GM23338 (cell line): ENCODE results near the gene SPRYD7. TPM values are rescaled to one million over a fixed set of nuclear protein-coding genes. Genes with fewer than 3 reads are reported as not detected.

Experiments
- ATAC-seq: fragments of 200-7000 bp; cut with Tn5 transposase; 3 replicates; pipeline ENCODE4 v1.9.1; 2020
- DNase-seq: peaks from one replicate; pipeline ENCODE4 v3.0.0-alpha.2; 2015; ENCODE audit warnings: low spot score
- H2AFZ ChIP-seq: fragments of 200-600 bp; sonication (generic); 2 replicates; pipeline ENCODE4 v1.8.0; 2016; ENCODE audit warnings: antibody characterized with exemption, mild to moderate bottlenecking, moderate library complexity
- H3F3A ChIP-seq: fragments of 200-600 bp; sonication (generic); replicated peaks from 2 replicates; pipeline ENCODE4 v1.8.0; 2017; ENCODE audit warnings: antibody characterized with exemption, mixed run types, low read depth
- H3K27ac ChIP-seq: fragments of 200-600 bp; sonication (generic); 2 replicates; pipeline ENCODE4 v1.6.1; 2016; ENCODE audit warnings: low read depth
- H3K27me3 ChIP-seq: fragments of 200-600 bp; sonication (generic); 2 replicates; pipeline ENCODE4 v1.8.0; 2016; ENCODE audit warnings: mild to moderate bottlenecking, mixed run types, moderate library complexity; ENCODE audit not compliant: insufficient read depth
- H3K36me3 ChIP-seq: fragments of 200-600 bp; sonication (generic); 2 replicates; pipeline ENCODE4 v1.8.0; 2016; ENCODE audit warnings: mild to moderate bottlenecking; ENCODE audit not compliant: insufficient read depth
- H3K4me1 ChIP-seq: fragments of 200-600 bp; sonication (generic); 2 replicates; pipeline ENCODE4 v1.8.0; 2016; ENCODE audit warnings: mild to moderate bottlenecking, moderate library complexity; ENCODE audit not compliant: insufficient read depth
- H3K4me2 ChIP-seq: fragments of 200-600 bp; sonication (generic); 2 replicates; pipeline ENCODE4 v1.7.1; 2017; ENCODE audit warnings: mixed run types
- H3K4me3 ChIP-seq: fragments of 200-600 bp; sonication (generic); 2 replicates; pipeline ENCODE4 v1.6.1; 2016; ENCODE audit warnings: mixed run types
- H3K79me2 ChIP-seq: fragments of 200-600 bp; sonication (generic); replicated peaks from 2 replicates; pipeline ENCODE4 v1.8.0; 2017; ENCODE audit warnings: mild to moderate bottlenecking; ENCODE audit not compliant: insufficient read depth
- H3K9me2 ChIP-seq: fragments of 200-600 bp; sonication (generic); 2 replicates; pipeline ENCODE4 v1.8.0; 2017; ENCODE audit not compliant: insufficient read depth
- H4K20me1 ChIP-seq: fragments of 200-600 bp; sonication (generic); replicated peaks from 2 replicates; pipeline ENCODE4 v1.8.0; 2017; ENCODE audit warnings: mild to moderate bottlenecking; ENCODE audit not compliant: insufficient read depth
- H3K27ac Mint-ChIP-seq: 2 replicates; pipeline ENCODE4 v1.8.0; 2020; ENCODE audit warnings: inconsistent platforms, mild to moderate bottlenecking, moderate library complexity, mixed read lengths
- H3K27me3 Mint-ChIP-seq: 3 replicates; pipeline ENCODE4 v1.8.0; 2022; ENCODE audit warnings: low read depth, mild to moderate bottlenecking, moderate library complexity, mixed read lengths, inconsistent platforms; ENCODE audit not compliant: insufficient read depth, poor library complexity
- H3K36me3 Mint-ChIP-seq: 3 replicates; pipeline ENCODE4 v1.8.0; 2021; ENCODE audit warnings: low read depth, mild to moderate bottlenecking, inconsistent platforms, moderate library complexity, mixed read lengths
- H3K4me1 Mint-ChIP-seq: 3 replicates; pipeline ENCODE4 v1.8.0; 2020; ENCODE audit warnings: mild to moderate bottlenecking, inconsistent platforms, mixed read lengths
- H3K4me3 Mint-ChIP-seq: 3 replicates; pipeline ENCODE4 v1.8.0; 2021; ENCODE audit warnings: moderate library complexity, mild to moderate bottlenecking, inconsistent platforms, mixed read lengths
- H3K9me3 Mint-ChIP-seq: 3 replicates; pipeline ENCODE4 v1.8.0; 2020; ENCODE audit warnings: moderate library complexity, mild to moderate bottlenecking, inconsistent platforms, mixed read lengths
- CREB1 ChIP-seq: fragments of 250-450 bp; sonication (Bioruptor Pico); IDR thresholded peaks from 2 replicates; pipeline ENCODE4 v1.5.0; 2020; ENCODE audit warnings: low read depth, mild to moderate bottlenecking, moderate library complexity
- ETS1 ChIP-seq: IDR thresholded peaks from 2 replicates; pipeline ENCODE4 v1.6.1; 2016; ENCODE audit warnings: antibody characterized with exemption
- EZH2 ChIP-seq: fragments of 200-600 bp; sonication (generic); IDR thresholded peaks from one replicate; pipeline ENCODE4 v1.8.0; 2017; ENCODE audit warnings: antibody characterized with exemption, mild to moderate bottlenecking, low read depth; ENCODE audit not compliant: unreplicated experiment
- EZH2phosphoT487 ChIP-seq: fragments of 200-600 bp; sonication (generic); IDR thresholded peaks from one replicate; pipeline ENCODE4 v1.8.1; 2018; ENCODE audit warnings: antibody characterized with exemption; ENCODE audit not compliant: unreplicated experiment
- JUNB ChIP-seq: IDR thresholded peaks from one replicate; pipeline ENCODE4 v1.6.1; 2016; ENCODE audit warnings: antibody characterized with exemption; ENCODE audit not compliant: unreplicated experiment
- NANOG ChIP-seq: IDR thresholded peaks from 2 replicates; pipeline ENCODE4 v1.6.1; 2016; ENCODE audit warnings: antibody characterized with exemption, borderline replicate concordance
- POLR2AphosphoS5 ChIP-seq: IDR thresholded peaks from 2 replicates; pipeline ENCODE4 v1.6.1; 2016; ENCODE audit warnings: antibody characterized with exemption, low read depth
- STAT1 ChIP-seq: IDR thresholded peaks from one replicate; pipeline ENCODE4 v1.6.1; 2016; ENCODE audit warnings: antibody characterized with exemption; ENCODE audit not compliant: unreplicated experiment
- ZNF114 ChIP-seq: fragments of 250-450 bp; sonication (Bioruptor Pico); IDR thresholded peaks from 2 replicates; pipeline ENCODE4 v1.5.0; 2020; ENCODE audit warnings: mild to moderate bottlenecking, moderate library complexity
- ZNF331 ChIP-seq: fragments of 250-450 bp; sonication (Bioruptor Pico); IDR thresholded peaks from 2 replicates; pipeline ENCODE4 v1.5.0; 2020; ENCODE audit warnings: low read depth, mild to moderate bottlenecking, moderate library complexity
- ZNF462 ChIP-seq: fragments of 250-450 bp; sonication (Bioruptor Pico); IDR thresholded peaks from 2 replicates; pipeline ENCODE4 v1.5.0; 2020; ENCODE audit warnings: mild to moderate bottlenecking, moderate library complexity
- polyA plus RNA-seq: library from polyadenylated mRNA; unstranded; fragments of >200 nt; fragmentation: Nextera tagmentation; extraction: Ambion mirVana; gene quantifications from 2 replicates; pipeline ENCODE4 v1.2.1, GENCODE V29; 2016
- total RNA-seq: library from RNA; depleted of rRNA; stranded (reverse); fragments of >200 nt; shearing (Covaris generic); gene quantifications from 2 replicates; pipeline ENCODE4 v1.2.3, GENCODE V29; 2014
- TF ChIP-seq, protein P1 (sequence below): IDR thresholded peaks from one replicate; pipeline ENCODE4 v1.6.1; 2018; ENCODE audit warnings: antibody characterized with exemption; ENCODE audit not compliant: unreplicated experiment
- TF ChIP-seq, protein P2 (sequence below), 2 experiments: fragments of 200-600 bp in 1 of 2; sonication (generic) in 1 of 2; conservative IDR thresholded peaks; 2 replicates each; pipeline versions ENCODE4 v1.5.1 to v1.6.1; 2016 to 2017; ENCODE audit warnings: antibody characterized with exemption in 2 of 2, low read depth in 2 of 2, mild to moderate bottlenecking in 2 of 2, moderate library complexity in 1 of 2

The SPRYD7 gene
- total and polyA plus RNA-seq, 2 experiments from 2014 or later: 2.9 to 7.4 TPM

- Histone ChIP-seq H3K4me2 (no peak overlapping the region), H3K36me3 (no peaks in the 10 kb centered on the region), H2AFZ (no peak overlapping the region; the same call in 1 of the 2 replicates), H4K20me1 (no peaks in the 10 kb centered on the region), H3K4me3 (no peak overlapping the region), H3K79me2 (no peaks in the 10 kb centered on the region), H3K27me3 (no peaks in the 10 kb centered on the region), H3K4me1 (no peaks in the 10 kb centered on the region), H3K27ac (no peak overlapping the region), H3F3A (no peaks in the 10 kb centered on the region), H3K9me2 (no peaks in the 10 kb centered on the region)
- H3K9me3 Mint-ChIP-seq: no peaks in the 10 kb centered on the region
- no peaks in the 10 kb centered on the region for H3K27me3 Mint-ChIP-seq
- DNase-seq (no peak), ATAC-seq (no peak)
- H3K4me1 Mint-ChIP-seq: no peaks in the 10 kb centered on the region
- H3K27ac Mint-ChIP-seq: no peak overlapping the region
- H3K36me3 Mint-ChIP-seq: no peaks in the 10 kb centered on the region
- TF ChIP-seq STAT1 (no peak), EZH2 (no peak), ETS1 (no peak), JUNB (no peak), ZNF331 (CRISPR knock-in tag) (no peak), ZNF462 (no peak), CREB1 (no peak), NANOG (no peak), EZH2phosphoT487 (no peak), POLR2AphosphoS5 (no peak), ZNF114 (no peak)
- TF ChIP-seq, protein P1, sequence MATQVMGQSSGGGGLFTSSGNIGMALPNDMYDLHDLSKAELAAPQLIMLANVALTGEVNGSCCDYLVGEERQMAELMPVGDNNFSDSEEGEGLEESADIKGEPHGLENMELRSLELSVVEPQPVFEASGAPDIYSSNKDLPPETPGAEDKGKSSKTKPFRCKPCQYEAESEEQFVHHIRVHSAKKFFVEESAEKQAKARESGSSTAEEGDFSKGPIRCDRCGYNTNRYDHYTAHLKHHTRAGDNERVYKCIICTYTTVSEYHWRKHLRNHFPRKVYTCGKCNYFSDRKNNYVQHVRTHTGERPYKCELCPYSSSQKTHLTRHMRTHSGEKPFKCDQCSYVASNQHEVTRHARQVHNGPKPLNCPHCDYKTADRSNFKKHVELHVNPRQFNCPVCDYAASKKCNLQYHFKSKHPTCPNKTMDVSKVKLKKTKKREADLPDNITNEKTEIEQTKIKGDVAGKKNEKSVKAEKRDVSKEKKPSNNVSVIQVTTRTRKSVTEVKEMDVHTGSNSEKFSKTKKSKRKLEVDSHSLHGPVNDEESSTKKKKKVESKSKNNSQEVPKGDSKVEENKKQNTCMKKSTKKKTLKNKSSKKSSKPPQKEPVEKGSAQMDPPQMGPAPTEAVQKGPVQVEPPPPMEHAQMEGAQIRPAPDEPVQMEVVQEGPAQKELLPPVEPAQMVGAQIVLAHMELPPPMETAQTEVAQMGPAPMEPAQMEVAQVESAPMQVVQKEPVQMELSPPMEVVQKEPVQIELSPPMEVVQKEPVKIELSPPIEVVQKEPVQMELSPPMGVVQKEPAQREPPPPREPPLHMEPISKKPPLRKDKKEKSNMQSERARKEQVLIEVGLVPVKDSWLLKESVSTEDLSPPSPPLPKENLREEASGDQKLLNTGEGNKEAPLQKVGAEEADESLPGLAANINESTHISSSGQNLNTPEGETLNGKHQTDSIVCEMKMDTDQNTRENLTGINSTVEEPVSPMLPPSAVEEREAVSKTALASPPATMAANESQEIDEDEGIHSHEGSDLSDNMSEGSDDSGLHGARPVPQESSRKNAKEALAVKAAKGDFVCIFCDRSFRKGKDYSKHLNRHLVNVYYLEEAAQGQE: no peak
- TF ChIP-seq, protein P2, sequence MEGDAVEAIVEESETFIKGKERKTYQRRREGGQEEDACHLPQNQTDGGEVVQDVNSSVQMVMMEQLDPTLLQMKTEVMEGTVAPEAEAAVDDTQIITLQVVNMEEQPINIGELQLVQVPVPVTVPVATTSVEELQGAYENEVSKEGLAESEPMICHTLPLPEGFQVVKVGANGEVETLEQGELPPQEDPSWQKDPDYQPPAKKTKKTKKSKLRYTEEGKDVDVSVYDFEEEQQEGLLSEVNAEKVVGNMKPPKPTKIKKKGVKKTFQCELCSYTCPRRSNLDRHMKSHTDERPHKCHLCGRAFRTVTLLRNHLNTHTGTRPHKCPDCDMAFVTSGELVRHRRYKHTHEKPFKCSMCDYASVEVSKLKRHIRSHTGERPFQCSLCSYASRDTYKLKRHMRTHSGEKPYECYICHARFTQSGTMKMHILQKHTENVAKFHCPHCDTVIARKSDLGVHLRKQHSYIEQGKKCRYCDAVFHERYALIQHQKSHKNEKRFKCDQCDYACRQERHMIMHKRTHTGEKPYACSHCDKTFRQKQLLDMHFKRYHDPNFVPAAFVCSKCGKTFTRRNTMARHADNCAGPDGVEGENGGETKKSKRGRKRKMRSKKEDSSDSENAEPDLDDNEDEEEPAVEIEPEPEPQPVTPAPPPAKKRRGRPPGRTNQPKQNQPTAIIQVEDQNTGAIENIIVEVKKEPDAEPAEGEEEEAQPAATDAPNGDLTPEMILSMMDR (conservative IDR thresholded peaks at IDR 0.05; ENCODE audit: low read depth in 2 of 2): no peak
- no peak overlapping the region for H3K4me3 Mint-ChIP-seq
Measured at GRCh38 chr13:49972709-49973108, 36.6 kb upstream of the SPRYD7 start.
